ENCODE measurements around the gene ATP12A.

The ATP12A gene

DNA sequence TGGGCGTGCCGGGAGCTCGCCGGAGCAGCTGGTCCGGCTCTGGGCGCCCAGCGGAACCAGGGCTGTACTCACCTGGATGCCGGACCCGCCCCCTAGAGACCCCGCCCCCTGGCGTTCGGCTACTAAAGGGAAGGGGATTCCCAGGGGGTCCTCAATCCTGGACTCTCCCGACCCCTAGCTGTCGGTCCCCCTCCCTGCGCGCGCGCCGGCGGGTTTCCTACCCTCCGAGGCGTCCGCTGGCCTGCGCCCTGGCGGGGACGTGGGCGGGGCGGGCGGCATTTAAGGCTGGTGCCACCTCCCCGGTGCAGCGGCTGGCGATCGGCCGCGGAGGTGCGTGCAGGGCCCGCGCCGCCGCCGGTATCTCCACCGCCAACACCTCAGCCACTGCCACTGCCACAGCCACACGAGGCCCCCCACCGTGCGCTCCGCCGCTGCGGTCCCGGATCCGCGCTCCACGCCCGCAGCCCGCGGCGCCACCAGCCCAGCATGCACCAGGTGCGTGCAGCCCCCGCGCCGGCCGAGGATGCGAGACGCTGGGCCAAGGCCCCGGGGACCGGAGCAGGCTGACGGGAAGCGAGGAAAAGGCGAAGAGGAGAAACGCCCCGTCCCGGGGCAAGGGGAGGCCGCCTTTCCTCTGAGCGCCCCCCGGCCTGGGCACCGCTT lies at the start of gene ATP12A:
Gene ATP12A (plus strand): TSS at position 151 of the 663 bp plus-strand sequence. CDS start 336 bp downstream, at position 487.
- DNase-seq, result peak; percentile 33

DNA sequence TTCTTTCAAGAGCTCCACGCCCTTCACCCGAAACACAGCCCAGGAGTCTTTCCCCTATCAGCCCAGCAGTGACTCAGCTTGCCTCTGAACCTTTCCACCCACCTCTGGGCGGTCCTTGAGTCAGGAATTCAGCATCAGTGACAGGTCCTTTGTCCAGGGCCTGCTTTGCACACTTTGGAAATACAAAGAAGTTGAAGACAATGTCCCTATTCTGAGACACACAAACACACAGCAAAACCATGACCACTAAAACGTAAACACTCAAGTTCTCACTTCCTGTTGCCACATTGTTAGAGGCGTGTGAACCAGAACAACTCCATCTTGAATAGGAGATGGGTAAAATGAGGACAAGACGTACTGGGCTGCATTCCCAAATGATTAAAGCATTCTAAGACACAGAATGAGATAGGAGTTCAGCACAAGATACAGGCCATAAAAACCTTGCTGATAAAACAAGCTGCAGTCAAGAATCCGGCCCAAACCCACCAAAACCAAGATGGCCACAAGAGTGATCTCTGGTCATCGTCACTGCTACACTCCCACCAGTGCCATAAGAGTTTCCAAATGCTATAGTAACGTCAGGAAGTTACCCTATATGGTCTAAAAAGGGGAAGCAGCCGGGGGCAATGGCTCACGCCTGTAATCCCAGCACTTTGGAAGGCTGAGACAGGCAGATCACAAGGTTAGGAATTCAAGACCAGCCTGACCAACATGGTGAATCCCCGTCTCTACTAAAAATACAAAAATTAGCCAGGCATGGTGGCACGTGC lies 49.2 kb upstream of the ATP12A start:
- DNase-seq, result no peak

DNA sequence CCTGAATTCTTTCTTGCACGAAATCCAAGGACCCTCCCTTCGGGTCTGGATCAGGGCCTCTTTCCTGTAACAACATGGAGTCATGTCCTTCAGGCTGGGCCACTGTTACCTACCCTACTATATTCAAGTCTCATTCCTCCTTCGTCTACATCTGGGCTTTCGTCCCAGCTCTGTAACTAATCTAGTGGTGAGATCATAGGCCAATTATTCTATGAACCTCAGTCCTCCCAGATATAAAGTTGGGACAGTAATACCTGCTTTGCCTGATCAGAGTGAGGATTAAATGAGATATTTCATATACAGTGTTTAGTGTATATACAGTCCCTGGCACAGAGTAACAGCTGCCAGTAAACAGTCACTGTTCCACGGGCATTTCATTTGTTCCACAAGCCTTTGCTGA lies 48.3 kb upstream of the ATP12A start:
- DNase-seq, result no peak

DNA sequence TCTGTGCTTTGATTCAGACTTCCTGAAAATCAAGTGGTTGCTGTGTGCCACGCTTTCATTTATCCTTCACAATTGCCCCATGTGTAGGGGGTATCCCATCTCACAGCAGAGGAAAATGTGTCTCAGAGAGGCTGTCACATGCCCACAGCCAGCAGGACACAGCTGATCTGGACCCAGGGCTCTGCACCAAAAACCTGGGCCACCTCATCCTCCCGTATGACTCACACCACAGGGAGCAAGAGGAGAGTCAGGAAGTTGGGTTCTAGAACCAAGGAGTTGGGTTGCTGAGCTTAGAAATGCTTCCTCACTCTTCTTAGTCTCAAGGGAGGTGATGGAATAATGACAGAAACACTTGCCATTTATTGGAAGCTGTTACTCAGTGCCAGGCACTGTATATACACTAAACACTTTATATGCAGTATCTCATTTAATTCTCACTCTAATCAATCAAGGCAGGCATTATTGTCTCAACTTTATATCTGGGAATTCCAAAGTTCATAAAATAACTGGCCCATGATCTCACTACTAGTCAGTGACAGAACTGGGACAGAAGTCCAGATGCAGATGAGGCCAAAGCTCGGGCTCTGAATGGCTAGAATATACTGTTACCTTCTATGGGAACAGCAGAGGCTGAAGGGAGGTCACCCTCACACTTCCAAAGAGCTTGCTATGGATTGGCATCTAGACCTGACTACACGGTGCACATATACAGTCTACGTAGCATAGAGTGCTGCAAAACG lies 47.7 kb upstream of the ATP12A start:
- DNase-seq, result no peak

DNA sequence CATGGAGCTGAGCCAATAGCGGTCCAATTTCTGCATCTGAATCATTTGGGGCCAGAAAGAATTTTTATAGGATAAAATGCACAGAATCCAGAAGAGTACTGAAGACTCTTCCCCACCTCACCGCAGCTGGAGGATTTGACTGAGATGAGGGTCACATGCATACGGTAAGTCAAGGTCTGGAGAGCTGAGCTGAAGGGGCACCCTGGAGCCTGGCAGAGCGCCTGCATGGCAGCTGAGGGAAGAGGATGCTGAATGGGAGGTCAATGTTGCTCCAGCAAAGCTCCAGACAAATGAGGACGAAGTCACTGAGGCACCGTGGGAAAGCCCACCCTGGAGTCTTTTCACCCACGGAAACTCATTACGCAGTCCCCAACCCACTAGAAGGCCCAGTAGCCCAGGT lies 43.4 kb upstream of the ATP12A start:
- DNase-seq, result no peak

DNA sequence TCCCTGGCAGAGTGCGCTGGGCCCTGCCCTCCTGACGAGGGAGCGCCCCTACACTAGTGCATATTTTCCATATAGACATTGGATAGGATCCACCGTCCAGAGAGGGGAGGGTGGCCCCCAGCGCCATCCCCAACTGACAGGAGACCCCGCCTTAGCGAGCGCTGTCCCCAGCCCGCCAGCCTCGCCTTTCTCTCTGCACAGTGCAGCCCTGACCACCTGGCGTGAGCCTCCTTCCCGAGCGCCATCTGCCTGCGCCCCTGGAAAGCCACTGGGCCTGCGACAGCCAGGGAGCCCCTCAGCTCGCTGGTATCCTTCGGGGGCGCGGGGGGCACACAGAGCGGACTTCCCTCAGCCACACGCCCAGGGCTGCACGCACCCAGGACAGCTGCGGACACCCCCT lies 42.1 kb upstream of the ATP12A start:
- DNase-seq, result no peak

DNA sequence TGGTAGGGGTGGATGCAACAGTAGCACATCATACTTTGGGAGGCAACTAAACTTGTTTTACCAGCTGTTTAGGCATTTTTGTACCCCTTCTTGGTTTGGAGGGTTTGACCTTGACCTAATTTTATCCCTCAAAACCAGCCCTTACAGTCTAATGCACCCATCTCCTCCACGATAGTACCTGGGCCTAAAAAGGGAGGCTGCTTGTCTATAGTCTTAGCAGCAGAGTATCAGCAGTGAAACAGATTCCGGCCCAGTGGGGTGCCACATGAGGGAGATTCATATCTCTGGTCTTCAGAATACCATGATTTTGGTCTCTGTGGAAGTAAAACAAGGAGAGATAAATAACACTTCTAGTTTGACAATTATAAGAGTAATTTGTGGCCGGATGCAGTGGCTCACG lies 39.5 kb upstream of the ATP12A start:
- DNase-seq, result no peak

DNA sequence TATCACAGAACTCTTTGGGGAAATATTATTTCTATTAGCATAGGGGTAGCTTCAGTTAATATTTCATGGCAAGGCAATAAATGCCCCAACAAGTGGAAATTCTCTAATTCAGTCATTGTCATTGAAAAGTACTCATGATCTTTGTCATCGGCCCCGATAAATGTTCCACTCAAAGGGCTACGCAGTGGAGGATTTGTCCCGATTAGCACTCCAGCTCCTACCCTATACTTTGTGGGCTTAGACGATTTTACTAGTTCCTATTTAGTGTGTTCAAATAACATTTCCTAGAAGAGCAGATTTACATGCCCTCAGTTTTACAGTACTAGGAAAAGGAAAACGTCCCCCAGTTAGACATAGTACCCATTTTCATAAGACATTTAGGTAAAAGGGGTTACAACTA lies 38.0 kb upstream of the ATP12A start:
- no peak for DNase-seq

DNA sequence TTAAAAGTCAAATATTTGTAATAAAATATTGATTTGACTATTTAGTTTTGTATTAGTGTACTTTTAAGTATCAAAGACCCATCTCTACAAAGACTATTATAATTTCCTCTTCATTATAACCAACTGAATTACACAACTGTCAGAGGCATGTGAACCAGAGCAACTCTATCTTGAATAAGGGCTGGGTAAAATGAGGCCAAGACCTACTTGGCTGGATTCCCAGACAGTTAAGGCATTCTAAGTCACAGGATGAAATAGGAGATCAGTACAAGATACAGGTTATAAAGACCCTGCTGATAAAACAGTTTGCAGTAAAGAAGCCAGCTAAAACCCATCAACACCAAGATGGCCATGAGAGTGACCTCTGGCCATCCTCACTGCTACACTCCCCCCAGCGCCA lies 36.2 kb upstream of the ATP12A start:
- DNase-seq, result no peak

DNA sequence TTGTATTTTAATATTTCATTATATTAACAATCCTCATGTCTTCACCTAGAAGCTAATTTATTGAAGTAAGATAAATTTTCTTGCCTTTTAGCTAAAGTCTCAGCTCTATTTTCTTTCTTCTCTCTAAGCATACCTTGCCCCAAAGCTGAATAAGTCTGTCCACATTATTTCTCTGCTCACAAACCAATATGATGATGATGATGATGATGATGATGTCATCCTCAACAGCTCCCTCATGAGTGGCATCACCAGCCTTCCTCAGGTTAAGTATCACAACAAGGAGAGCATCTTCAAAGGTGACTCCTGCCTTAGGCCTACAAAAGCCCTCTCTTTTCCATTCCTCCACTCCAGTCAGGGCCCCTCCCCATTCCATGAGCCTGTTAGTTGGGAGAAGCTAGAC lies 31.9 kb upstream of the ATP12A start:
- DNase-seq, result no peak

DNA sequence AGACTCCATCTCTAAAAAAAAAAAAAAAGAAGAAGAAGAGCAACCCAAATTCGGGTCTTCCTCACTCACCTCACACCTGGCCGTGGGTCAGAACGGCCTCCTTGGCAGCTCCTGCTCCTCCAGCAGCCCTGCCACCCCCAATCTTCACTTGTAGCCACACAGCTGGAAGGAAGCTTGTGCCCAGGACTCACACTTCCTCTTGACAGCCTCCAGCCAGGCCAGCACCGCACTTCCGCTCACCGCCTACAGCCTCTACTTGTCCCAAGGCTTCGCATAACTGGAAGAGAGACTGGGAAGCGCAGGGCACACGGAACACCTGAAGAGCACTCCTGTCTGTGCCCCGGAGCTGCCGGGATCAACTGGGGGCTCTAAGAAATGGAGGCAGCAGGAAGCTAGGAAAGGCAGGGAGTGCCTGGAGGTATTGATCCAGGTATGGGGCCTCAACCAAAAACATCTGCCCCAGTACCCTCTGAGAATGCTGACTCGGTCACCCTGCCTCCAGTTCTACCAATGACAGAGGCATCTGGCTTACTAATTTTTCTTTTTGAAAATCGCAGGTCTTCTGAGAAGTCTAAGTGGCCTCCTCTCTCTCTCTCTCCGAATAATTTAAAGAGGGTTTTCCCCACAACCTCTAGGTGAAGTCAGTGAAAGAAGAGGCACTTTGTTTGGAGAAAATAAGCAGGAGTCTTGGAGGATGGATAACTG lies 31.1 kb upstream of the ATP12A start:
- no peak for DNase-seq

DNA sequence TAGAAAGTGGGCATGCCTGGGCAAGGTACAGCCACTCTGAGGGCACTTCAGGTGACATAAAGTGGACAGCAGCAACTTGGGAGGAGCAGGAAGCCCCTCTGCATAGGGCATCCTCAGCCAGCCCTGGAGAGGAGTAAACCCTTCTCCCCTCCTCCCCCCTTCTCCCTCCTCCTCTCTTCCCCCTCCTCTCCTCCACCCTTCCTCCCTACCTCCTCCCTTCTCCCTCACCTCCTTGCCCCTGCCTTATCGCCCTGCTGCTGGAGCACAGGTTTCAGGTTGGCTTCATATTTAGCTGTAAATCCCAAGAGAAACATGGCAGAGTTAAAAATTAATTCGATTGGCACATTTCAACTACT lies 30.5 kb upstream of the ATP12A start:
- DNase-seq, result no peak

DNA sequence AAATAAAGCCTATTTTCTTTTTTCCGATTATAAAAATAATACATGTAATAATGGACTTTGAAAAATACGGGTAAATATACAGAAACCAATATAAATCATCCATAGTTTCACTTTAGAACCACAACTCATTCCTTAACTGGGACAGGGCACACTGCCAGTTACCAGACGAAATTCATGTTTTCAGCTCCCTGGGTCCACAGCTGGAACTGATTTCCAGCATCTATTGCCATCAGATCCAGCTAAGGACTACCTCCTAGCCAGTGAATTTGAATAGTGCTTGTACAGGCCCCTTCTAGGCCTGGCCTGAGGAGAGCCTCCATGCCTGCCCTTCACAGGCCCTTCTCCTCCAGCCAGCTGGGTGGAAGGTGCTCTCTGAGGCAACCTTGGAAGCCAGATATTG lies 30.0 kb upstream of the ATP12A start:
- no peak for DNase-seq

DNA sequence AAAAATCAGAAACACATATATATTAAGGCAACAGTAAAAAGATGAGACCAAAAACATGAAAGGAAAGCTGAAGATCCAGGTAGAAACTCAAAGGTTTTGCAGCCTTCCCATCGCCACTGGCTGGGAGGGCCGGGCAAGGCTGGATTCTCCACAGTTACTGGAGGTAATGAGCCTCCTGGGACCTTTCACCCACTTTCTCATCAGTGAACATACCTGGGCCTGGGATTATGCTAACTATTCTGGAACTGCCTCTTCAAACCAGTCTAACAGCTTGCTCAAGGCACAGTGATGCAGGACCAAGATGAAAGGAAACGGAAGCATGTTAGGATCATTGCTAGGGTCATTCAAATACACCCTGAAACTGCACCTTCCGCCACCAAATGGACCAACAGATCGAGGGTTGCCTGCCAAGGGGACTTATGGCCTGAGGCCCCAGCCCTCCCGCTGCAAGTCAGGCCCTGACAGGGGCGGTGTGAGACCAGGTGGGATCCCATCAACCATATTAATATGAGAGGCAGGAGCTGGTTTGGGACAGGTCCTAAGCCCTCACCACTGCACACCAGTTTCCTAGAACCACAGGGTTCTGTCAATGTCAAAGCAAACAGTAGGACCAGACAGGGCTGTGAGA lies 28.4 kb upstream of the ATP12A start:
- DNase-seq, result no peak

DNA sequence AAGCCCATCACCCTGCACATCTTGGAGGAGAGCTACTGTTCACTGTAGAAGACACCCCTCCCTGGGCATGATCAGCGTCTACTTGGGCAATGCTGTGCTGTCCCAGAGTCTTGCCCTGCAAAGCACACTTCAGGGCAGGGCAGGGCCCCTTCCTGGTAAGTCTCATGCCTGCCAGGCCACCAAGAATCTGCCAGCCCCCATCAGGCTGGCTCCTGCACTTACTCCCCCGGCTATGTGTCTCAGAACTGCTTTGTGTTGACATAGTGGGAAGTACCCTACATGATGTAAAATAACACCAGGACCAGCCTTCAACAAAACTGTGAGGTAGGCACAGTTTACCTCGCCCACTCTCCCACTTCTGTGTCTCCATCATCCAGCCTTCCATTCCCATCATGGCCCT lies 27.8 kb upstream of the ATP12A start:
- DNase-seq, result no peak

DNA sequence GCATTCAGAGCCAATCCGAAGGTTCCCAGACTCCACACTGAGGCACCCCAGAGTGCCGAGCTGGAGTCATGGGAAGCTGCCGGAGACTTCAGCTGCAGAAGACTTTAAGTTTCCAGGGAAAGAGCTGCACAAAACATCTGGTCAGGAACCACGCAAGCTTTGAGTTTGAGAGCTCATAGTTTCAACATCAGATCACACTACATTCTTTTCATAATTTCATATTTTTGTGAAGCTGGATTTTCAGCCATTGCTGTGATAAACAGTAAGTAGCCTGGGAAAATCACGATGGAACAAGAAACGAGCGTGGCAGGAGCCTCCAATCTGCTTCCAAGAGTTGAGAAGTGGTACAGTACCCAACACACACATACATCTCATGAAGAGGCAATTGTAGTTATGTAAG lies 25.5 kb upstream of the ATP12A start:
- no peak for DNase-seq

DNA sequence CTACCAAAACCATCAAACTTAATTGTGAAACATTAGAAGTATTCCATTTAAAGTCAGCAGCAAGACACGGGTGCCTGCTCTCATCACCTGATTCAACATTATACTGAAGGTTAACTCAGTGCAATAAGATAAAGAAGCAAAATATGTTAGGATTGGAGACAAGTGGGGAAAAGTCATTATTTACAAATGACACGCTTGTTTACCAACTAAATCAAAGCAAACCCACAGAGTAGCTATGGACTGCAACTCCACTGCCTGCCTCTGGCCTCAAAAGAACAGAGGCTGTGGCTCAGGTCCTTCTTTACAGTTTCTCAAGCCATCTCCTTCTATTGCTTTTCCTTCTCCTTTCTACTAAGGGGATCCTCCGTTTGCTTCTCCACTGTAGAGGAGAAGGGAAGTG lies 21.0 kb upstream of the ATP12A start:
- no peak for DNase-seq

DNA sequence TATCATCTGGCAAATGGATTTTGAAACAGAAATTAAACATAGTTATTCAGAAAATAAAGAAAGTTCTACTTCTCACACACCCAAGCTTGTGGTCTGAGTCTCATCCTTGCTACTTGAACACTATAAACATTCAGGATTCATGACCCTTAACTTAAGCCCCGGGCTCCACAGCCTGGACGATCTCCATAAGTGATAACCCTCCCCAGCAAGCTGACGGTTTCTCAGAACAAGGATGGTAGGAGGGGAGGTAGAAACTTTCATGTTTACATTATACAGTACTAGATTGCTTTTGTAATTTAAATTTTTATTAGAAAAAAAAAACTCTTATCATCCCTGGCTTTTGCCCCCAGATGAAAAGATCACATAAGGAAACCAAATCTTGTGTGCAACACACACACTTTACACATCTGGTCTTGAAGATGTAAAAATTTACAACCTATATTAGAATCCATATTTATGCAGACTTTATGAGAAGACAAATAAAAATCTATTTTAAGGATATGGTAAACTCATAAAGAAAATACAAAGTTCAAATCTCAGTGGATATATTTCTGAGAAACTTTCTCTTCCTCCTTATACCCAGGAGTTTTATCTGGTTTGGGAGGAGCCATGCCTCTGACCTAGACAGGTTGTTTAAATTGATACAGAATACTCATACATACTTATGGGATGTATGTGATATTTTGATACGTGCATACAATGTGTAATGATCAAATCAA lies 20.0 kb upstream of the ATP12A start:
- no peak for DNase-seq

DNA sequence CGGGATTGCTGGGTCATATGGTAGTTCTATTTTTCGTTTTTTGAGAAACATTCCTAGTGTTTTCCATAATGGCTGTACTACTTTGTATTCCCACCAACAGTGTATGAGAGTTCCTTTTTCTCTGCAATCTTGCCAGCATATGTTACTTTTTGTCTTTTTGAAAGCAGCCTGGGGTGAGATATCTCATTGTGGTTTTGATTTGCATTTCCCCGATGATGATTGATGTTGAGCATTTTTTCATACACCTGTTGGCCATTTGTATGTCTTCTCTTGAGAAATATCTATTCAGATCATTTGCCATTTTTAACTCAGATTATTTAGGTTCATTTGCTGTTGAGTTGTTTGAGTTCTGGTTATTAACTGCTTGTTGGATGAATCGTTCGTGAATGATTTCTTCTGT lies 18.5 kb upstream of the ATP12A start:
- no peak for DNase-seq

DNA sequence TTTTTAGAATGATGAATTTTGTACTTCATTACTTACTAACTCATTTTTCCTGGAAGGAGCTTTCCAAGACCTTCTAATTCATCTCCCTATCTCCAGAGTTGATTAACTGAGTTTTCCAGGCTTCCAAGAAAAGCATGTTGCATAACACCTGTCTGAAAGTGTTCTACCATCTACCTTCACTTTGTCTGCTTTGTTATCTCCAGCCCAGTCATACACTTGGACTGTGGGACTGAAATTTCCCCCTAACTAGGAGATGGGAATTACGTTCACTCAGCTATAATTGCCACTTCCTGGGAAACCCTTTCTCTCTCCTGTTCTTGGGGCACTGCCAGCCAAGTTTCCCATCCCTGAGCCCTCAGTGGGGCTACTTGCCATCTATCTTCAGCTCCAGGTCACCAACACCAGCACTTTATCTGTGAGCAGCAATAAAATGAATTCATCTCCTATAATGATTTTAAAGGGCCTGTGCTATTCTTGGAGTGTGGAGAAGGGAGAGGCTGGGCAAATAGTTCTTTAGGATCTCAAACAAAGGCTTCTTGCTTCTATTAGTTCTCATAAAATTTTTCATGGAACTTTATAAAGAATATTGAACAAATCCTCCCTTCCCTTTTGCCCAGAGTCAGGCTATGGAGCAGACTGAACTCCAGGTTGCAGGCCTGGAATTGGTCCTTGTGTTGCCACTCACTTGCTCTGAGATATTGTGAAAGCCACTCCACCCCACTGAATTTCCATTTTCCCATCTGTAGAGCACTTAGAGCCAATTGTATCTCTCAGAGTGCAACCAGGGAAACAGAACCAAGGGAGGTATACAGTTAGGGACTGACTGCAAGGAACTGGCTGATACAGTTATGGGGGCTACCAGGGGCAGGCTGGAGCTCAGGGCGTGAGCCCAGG lies 17.8 kb upstream of the ATP12A start:
- no peak for DNase-seq

DNA sequence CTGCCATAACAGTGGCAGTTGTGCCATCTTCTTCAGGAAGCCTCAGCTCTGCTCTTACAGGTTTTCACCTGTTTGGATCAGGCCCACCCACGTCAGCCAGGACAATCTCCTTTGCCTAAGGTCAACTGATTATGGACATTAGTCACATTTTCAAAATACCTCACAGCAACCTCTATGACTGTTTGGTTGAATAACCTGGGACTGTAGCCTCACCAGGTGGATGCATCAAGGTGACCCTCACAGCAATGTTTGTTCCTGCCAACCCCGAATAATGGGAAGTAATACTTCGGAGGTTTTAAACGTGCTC lies 17.2 kb upstream of the ATP12A start:
- DNase-seq, result no peak

DNA sequence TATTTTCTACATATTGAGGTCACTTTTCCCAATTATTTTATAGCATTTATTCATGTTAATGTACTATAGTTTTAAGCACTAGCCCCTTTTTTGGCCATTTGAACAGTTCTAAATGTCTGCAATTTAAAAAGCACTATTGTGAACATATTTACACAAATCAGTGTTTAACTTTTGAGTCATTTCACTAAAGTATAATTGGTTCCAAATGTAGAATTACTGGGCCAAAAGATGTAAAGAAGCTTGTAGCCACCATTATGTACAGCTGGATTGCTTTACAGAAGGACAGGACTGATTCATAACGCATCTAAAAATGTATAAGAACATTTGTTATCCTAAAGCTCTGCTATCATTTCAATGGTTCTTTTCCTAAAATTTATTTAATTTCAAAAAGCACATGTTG lies 16.6 kb upstream of the ATP12A start:
- DNase-seq, result no peak
